ENCODE results near the gene VWF. TPM values are rescaled to one million over a fixed set of nuclear protein-coding genes. Genes with fewer than 3 reads are reported as not detected.

Gene VWF
- total and polyA plus RNA-seq, 2 experiments from 2014 or later: 0.42 to 0.56 TPM

DNA sequence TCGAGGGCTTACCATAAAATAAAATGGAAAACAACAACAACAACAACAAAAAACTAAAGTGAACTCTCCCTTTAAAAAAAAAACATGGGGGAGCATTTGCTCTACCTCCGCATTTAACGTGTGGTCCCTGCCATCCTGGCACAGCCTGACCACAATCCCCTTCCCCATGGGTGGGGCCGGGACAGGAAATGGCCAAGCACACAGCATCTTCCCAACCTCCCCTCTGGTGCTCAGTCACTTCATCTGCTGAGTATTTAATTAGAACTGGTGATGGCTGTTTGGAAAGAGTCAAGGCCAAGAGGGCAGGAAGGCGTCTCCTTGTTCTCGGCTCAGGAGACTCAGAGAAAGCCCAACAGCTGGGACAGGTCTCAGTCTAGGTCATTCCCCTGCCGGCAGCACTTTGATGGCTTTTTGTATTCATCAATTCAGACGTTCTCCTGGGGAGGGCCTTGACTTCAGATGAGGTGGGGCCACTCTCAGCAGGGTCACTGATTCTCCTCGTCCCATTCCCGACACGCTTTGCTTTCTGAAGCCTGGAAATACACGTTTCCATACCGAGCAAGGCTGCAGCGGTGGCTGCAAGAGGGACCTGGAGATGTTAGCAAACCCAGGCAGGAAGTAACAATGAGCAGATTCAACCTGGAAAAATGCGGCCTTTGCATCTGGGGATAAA, 223.8 kb downstream of the VWF start (continued):
- TF ChIP-seq, protein P1, sequence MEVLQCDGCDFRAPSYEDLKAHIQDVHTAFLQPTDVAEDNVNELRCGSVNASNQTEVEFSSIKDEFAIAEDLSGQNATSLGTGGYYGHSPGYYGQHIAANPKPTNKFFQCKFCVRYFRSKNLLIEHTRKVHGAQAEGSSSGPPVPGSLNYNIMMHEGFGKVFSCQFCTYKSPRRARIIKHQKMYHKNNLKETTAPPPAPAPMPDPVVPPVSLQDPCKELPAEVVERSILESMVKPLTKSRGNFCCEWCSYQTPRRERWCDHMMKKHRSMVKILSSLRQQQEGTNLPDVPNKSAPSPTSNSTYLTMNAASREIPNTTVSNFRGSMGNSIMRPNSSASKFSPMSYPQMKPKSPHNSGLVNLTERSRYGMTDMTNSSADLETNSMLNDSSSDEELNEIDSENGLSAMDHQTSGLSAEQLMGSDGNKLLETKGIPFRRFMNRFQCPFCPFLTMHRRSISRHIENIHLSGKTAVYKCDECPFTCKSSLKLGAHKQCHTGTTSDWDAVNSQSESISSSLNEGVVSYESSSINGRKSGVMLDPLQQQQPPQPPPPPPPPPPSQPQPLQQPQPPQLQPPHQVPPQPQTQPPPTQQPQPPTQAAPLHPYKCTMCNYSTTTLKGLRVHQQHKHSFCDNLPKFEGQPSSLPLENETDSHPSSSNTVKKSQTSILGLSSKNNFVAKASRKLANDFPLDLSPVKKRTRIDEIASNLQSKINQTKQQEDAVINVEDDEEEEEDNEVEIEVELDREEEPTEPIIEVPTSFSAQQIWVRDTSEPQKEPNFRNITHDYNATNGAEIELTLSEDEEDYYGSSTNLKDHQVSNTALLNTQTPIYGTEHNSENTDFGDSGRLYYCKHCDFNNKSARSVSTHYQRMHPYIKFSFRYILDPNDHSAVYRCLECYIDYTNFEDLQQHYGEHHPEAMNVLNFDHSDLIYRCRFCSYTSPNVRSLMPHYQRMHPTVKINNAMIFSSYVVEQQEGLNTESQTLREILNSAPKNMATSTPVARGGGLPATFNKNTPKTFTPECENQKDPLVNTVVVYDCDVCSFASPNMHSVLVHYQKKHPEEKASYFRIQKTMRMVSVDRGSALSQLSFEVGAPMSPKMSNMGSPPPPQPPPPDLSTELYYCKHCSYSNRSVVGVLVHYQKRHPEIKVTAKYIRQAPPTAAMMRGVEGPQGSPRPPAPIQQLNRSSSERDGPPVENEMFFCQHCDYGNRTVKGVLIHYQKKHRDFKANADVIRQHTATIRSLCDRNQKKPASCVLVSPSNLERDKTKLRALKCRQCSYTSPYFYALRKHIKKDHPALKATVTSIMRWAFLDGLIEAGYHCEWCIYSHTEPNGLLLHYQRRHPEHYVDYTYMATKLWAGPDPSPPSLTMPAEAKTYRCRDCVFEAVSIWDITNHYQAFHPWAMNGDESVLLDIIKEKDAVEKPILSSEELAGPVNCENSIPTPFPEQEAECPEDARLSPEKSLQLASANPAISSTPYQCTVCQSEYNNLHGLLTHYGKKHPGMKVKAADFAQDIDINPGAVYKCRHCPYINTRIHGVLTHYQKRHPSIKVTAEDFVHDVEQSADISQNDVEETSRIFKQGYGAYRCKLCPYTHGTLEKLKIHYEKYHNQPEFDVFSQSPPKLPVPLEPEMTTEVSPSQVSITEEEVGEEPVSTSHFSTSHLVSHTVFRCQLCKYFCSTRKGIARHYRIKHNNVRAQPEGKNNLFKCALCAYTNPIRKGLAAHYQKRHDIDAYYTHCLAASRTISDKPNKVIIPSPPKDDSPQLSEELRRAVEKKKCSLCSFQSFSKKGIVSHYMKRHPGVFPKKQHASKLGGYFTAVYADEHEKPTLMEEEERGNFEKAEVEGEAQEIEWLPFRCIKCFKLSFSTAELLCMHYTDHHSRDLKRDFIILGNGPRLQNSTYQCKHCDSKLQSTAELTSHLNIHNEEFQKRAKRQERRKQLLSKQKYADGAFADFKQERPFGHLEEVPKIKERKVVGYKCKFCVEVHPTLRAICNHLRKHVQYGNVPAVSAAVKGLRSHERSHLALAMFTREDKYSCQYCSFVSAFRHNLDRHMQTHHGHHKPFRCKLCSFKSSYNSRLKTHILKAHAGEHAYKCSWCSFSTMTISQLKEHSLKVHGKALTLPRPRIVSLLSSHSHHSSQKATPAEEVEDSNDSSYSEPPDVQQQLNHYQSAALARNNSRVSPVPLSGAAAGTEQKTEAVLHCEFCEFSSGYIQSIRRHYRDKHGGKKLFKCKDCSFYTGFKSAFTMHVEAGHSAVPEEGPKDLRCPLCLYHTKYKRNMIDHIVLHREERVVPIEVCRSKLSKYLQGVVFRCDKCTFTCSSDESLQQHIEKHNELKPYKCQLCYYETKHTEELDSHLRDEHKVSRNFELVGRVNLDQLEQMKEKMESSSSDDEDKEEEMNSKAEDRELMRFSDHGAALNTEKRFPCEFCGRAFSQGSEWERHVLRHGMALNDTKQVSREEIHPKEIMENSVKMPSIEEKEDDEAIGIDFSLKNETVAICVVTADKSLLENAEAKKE (CRISPR knock-in tag; IDR thresholded peaks at IDR 0.05): no peak
- TF ChIP-seq ZNF114 (CRISPR knock-in tag; IDR thresholded peaks at IDR 0.05): no peak
- TF ChIP-seq EZH2phosphoT487 (IDR thresholded peaks at IDR 0.05; ENCODE audit: unreplicated experiment): no peak
- TF ChIP-seq JUNB (IDR thresholded peaks at IDR 0.05; ENCODE audit: unreplicated experiment): no peak
- TF ChIP-seq, protein P2, sequence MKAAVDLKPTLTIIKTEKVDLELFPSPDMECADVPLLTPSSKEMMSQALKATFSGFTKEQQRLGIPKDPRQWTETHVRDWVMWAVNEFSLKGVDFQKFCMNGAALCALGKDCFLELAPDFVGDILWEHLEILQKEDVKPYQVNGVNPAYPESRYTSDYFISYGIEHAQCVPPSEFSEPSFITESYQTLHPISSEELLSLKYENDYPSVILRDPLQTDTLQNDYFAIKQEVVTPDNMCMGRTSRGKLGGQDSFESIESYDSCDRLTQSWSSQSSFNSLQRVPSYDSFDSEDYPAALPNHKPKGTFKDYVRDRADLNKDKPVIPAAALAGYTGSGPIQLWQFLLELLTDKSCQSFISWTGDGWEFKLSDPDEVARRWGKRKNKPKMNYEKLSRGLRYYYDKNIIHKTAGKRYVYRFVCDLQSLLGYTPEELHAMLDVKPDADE (IDR thresholded peaks at IDR 0.05): no peak
- TF ChIP-seq STAT1 (IDR thresholded peaks at IDR 0.05; ENCODE audit: unreplicated experiment): no peak

DNA sequence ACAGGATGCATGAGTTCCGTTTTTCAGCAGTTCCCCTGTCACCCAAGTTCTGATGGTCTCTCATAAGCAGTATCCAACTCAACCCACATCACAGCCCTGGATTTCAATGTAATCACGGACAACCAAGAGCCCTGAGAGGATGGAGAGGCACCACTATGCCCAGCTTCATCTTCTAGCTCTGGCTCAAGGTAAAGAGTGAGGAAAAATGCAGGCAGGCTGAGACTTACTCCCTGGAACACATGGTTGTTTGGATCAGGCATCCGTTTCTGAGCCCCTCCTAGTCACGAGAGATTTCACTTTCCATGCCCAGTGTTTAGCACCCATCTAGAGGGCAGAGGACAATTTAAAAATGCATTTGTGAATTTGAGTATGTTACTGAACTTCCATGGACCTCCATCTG, 224.4 kb downstream of the VWF start:
- peaks cover 3% of the 10 kb centered on the region; the same call in 1 of the 3 replicates for H3K9me3 Mint-ChIP-seq
- Histone ChIP-seq H3K9me2 (ENCODE audit: insufficient read depth) (0 out of 2 replicates have a peak, but pooled peaks cover 7% of the 10 kb centered on the region), H3K79me2 (replicated peaks; ENCODE audit: insufficient read depth) (no peaks in the 10 kb centered on the region), H3K27ac (ENCODE audit: low read depth) (no peak overlapping the region), H3K36me3 (ENCODE audit: insufficient read depth) (no peaks in the 10 kb centered on the region), H2AFZ (no peak overlapping the region), H4K20me1 (replicated peaks; ENCODE audit: insufficient read depth) (no peaks in the 10 kb centered on the region), H3K4me1 (ENCODE audit: insufficient read depth) (no peaks in the 10 kb centered on the region), H3F3A (replicated peaks; ENCODE audit: low read depth) (no peaks in the 10 kb centered on the region), H3K4me2 (no peak overlapping the region), H3K4me3 (no peak overlapping the region), H3K27me3 (ENCODE audit: insufficient read depth) (no peaks in the 10 kb centered on the region)
- H3K27ac Mint-ChIP-seq: no peak overlapping the region
- no peaks in the 10 kb centered on the region for H3K27me3 Mint-ChIP-seq (ENCODE audit: insufficient read depth, low read depth, poor library complexity)
- no peak for TF ChIP-seq EZH2 (IDR thresholded peaks at IDR 0.05; ENCODE audit: low read depth, unreplicated experiment)
- TF ChIP-seq, protein P3, sequence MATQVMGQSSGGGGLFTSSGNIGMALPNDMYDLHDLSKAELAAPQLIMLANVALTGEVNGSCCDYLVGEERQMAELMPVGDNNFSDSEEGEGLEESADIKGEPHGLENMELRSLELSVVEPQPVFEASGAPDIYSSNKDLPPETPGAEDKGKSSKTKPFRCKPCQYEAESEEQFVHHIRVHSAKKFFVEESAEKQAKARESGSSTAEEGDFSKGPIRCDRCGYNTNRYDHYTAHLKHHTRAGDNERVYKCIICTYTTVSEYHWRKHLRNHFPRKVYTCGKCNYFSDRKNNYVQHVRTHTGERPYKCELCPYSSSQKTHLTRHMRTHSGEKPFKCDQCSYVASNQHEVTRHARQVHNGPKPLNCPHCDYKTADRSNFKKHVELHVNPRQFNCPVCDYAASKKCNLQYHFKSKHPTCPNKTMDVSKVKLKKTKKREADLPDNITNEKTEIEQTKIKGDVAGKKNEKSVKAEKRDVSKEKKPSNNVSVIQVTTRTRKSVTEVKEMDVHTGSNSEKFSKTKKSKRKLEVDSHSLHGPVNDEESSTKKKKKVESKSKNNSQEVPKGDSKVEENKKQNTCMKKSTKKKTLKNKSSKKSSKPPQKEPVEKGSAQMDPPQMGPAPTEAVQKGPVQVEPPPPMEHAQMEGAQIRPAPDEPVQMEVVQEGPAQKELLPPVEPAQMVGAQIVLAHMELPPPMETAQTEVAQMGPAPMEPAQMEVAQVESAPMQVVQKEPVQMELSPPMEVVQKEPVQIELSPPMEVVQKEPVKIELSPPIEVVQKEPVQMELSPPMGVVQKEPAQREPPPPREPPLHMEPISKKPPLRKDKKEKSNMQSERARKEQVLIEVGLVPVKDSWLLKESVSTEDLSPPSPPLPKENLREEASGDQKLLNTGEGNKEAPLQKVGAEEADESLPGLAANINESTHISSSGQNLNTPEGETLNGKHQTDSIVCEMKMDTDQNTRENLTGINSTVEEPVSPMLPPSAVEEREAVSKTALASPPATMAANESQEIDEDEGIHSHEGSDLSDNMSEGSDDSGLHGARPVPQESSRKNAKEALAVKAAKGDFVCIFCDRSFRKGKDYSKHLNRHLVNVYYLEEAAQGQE (IDR thresholded peaks at IDR 0.05; ENCODE audit: unreplicated experiment): no peak
- no peak for TF ChIP-seq ZNF114 (CRISPR knock-in tag; IDR thresholded peaks at IDR 0.05)
- TF ChIP-seq EZH2phosphoT487 (IDR thresholded peaks at IDR 0.05; ENCODE audit: unreplicated experiment): no peak
- no peak overlapping the region for H3K4me3 Mint-ChIP-seq
- H3K36me3 Mint-ChIP-seq (ENCODE audit: low read depth): 0 out of 3 replicates have a peak, but pooled peaks cover 2% of the 10 kb centered on the region
- H3K4me1 Mint-ChIP-seq: peaks cover 12% of the 10 kb centered on the region
- ATAC-seq (no peak), DNase-seq (ENCODE audit: low spot score) (no peak)
